ENCODE results near the gene NPTN. TPM values are rescaled to one million over a fixed set of nuclear protein-coding genes. Genes with fewer than 3 reads are reported as not detected.

Gene NPTN
- 99.4 TPM for polyA plus RNA-seq (2013, experiment 1 of 2)
- 94.5 TPM for polyA plus RNA-seq (2013, experiment 2 of 2)

DNA sequence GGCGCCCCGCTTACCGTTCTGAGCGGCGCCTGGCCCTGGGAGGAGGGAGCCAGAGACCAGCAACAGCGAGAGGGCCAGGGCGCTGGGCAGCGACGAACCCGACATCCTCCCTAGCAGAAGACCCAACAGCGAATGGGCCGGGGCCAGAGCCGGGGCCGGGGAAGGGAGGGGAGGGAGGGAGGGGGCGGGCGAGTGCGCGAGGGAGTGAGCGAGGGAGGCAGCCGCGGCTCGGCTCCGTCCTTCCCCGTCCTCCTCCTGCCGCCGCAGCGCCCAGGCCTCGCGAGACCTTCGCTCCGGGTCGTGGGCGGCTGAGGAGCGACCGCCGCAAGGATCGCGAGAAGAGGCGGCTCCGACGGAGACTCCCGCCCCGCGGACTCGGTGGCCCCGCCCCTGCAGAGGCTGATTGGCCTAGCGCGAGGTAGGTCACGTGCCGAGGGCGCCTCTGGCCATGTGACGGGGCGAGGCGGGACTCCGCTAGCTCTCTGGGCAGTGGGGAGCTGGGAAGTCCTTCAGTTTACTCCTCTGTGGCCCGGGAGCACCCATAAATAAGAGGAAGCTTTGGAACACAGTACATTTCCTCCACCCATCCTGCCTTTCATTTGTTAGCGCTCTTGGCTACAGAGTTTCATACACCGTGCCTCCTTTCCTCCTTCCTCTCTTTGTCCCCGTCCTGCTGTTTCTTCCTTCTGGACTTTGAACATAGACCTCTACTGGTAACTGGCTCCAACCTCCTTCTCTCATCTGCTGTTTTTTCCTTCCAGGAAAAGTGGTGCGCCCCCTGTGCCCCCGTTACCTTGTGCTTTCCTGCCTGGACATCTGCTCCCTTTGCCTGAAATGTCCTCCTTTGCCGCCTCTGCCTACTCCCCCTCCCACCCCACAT, at the start of gene NPTN:
NPTN (minus strand) TSS at position 279 of the 880 bp plus-strand sequence; CDS start at position 105, 174 bp downstream.
- WGBS = 3% methylated on average over 62 of the region's 62 CpGs
- Histone ChIP-seq H3K27me3 (ENCODE audit: insufficient read depth, low read length) (no peaks in the 10 kb centered on the region), H3K4me1 (ENCODE audit: insufficient read depth, low read length) (peaks cover 51% of the 10 kb centered on the region), H3K4me3 (ENCODE audit: low read length) (peak within 1 kb of the TSS; percentile 93), H3K9ac (ENCODE audit: low read depth, low read length) (peak within 1 kb of the TSS; percentile 80), H3K27ac (ENCODE audit: low read depth, low read length) (peak within 1 kb of the TSS; percentile 72), H3K36me3 (ENCODE audit: insufficient read depth, low read length) (no peaks in the 10 kb centered on the region), H3K9me3 (ENCODE audit: insufficient read depth, low read depth, low read length) (no peaks in the 10 kb centered on the region)

DNA sequence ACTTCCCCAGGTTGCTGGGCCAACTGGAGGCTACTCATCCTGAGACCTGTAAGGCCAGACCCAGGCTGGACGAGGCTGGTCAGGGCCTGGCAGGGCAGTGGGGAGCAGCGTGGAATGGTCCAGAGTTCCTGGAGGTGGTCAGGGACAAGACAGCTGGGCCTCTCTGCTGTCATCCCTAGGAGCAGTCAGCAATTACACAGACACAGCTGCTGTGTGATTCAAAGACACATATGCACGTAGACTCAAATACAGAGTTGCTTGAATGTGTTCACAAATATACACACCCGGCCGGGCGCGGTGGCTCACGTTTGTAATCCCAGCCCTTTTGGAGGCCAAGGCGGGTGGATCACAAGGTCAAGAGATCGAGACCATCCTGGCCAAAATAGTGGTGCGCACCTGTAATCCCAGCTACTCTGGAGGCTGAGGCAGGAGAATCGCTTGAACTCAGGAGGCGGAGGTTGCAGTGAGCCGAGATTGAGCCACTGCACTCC, 49.5 kb upstream of the NPTN start:
- peaks cover 20% of the 10 kb centered on the region; the same call in 1 of the 2 replicates for H3K4me1 ChIP-seq (ENCODE audit: insufficient read depth, low read length)
- no peak overlapping the region for H3K4me3 ChIP-seq (ENCODE audit: low read length)
- H3K36me3 ChIP-seq (ENCODE audit: insufficient read depth, low read length) = no peaks in the 10 kb centered on the region
- WGBS = 95% methylated on average over 14 of the region's 14 CpGs
- no peaks in the 10 kb centered on the region for H3K9me3 ChIP-seq (ENCODE audit: insufficient read depth, low read depth, low read length)
- no peak overlapping the region for H3K9ac ChIP-seq (ENCODE audit: low read depth, low read length)
- no peak overlapping the region for H3K27ac ChIP-seq (ENCODE audit: low read depth, low read length)
- H3K27me3 ChIP-seq (ENCODE audit: insufficient read depth, low read length) = no peaks in the 10 kb centered on the region

DNA sequence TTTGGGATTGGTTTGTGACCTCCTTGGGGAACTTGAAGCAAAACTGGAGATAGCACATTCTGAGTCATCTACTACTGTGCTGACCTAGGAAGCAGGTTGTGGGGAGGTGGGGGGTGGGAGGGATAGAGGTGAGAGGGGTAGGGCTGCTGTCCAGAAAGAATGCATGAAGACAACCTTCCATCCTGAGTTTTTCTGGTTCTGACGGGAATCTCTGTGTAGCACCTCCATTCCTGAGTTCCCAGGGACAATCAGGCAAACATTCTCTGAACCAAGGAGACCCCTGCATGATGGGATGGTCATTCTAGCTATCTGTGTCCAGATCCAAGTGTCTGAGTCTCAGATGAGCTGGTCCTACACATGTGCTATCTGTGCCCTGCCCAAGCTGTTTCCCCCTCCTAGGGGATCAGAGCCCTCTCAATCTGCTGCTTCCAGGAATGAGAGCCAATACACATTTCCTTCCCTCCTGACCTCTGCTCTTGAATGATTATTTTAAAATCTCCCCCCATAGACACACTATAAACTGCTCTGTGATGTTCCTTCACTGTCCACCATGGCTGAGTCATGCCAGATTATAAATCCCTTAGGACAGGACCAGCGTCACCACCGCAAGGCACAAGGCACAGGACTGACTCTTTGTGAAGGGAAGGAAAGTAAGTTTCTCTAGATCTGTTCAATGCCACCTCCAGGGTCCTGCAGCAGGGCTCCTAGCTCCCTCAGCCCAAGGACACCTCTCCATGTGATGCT, 48.8 kb upstream of the NPTN start:
- 91% methylated on average over 3 of the region's 3 CpGs for WGBS
- H3K27me3 ChIP-seq (ENCODE audit: insufficient read depth, low read length) = no peaks in the 10 kb centered on the region

DNA sequence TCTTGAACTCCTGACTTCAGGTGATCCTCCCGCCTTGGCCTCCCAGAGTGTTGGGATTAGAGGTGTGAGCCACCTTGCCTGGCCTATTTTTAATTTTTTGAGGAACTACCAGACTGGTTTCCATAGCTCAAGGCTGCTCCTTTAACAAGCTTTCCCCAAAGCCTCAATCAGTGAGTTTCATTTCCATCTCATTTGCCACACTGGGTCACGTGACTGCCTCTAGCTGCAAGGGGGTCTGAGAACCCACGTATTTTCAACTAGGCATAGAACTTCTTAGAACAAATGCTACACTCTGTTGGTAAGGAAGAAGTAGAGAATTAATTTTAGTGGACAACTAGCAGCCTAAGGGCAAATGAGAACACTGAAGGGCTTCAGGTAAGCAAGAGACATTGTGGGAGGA, 47.9 kb upstream of the NPTN start:
- Histone ChIP-seq H3K4me1 (ENCODE audit: insufficient read depth, low read length) (peaks cover 8% of the 10 kb centered on the region; the same call in 1 of the 2 replicates), H3K9ac (ENCODE audit: low read depth, low read length) (no peak overlapping the region)
- WGBS = 82% methylated on average over 3 of the region's 3 CpGs

More for the DNA sequence above, 48.8 kb upstream of the NPTN start:
- no peak overlapping the region for H3K9ac ChIP-seq (ENCODE audit: low read depth, low read length)
- H3K9me3 ChIP-seq (ENCODE audit: insufficient read depth, low read depth, low read length) = no peaks in the 10 kb centered on the region
- peaks cover 17% of the 10 kb centered on the region; the same call in 1 of the 2 replicates for H3K4me1 ChIP-seq (ENCODE audit: insufficient read depth, low read length)
- no peaks in the 10 kb centered on the region for H3K36me3 ChIP-seq (ENCODE audit: insufficient read depth, low read length)
- H3K27ac ChIP-seq (ENCODE audit: low read depth, low read length) = no peak overlapping the region
- H3K4me3 ChIP-seq (ENCODE audit: low read length) = no peak overlapping the region

DNA sequence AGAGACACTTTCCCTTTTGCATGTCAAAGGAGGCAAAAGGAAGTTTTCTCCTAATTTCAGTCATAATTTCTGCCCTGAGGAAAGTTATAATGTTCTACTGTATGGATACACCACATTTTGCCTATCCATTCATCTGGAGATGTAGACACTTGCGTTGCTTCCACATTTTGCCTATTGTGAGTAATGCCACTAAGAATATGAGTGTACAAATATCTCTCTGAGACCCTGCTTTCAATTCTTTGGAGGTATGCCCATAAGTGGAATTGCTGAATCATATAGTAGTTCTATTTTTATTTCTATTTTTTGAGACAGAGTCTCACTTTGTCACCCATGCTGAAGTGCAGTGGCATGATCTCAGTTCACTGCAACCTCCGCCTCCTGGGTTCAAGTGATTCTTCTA, 47.4 kb upstream of the NPTN start:
- H3K4me3 ChIP-seq (ENCODE audit: low read length) = no peak overlapping the region
- H3K36me3 ChIP-seq (ENCODE audit: insufficient read depth, low read length) = no peaks in the 10 kb centered on the region
- H3K27me3 ChIP-seq (ENCODE audit: insufficient read depth, low read length) = no peaks in the 10 kb centered on the region
- no peak overlapping the region for H3K27ac ChIP-seq (ENCODE audit: low read depth, low read length)
- no peak overlapping the region for H3K9ac ChIP-seq (ENCODE audit: low read depth, low read length)
- peaks cover 3% of the 10 kb centered on the region; the same call in 1 of the 2 replicates for H3K4me1 ChIP-seq (ENCODE audit: insufficient read depth, low read length)
- 100% methylated on average over 2 of the region's 2 CpGs for WGBS
- H3K9me3 ChIP-seq (ENCODE audit: insufficient read depth, low read depth, low read length) = no peaks in the 10 kb centered on the region

More for the DNA sequence above, 47.9 kb upstream of the NPTN start:
- no peak overlapping the region for H3K4me3 ChIP-seq (ENCODE audit: low read length)
- H3K9me3 ChIP-seq (ENCODE audit: insufficient read depth, low read depth, low read length) = no peaks in the 10 kb centered on the region
- H3K27me3 ChIP-seq (ENCODE audit: insufficient read depth, low read length) = no peaks in the 10 kb centered on the region
- H3K36me3 ChIP-seq (ENCODE audit: insufficient read depth, low read length) = no peaks in the 10 kb centered on the region
- H3K27ac ChIP-seq (ENCODE audit: low read depth, low read length) = no peak overlapping the region

DNA sequence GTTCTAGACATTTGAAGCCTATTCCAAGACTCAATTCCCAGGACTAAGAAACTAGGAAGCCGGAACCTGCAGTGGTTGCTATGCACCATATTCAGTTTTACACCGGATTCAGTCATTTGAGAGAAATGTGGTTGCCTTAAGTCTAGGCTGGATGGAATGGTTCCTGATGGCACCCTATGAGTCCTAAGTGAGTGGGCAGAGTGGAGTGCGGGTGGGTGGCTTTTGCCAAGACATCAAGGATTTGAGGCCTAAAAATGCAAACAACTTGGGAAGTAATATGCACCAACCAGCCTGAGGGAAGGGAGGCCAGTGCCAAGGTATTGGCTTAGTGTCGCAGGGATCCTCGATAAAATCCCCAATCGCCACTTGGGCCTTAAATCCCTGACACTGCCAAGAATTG, 46.8 kb upstream of the NPTN start:
- Histone ChIP-seq H3K36me3 (ENCODE audit: insufficient read depth, low read length) (no peaks in the 10 kb centered on the region), H3K27ac (ENCODE audit: low read depth, low read length) (no peak overlapping the region), H3K9ac (ENCODE audit: low read depth, low read length) (no peak overlapping the region), H3K9me3 (ENCODE audit: insufficient read depth, low read depth, low read length) (no peaks in the 10 kb centered on the region), H3K4me3 (ENCODE audit: low read length) (no peak overlapping the region), H3K27me3 (ENCODE audit: insufficient read depth, low read length) (no peaks in the 10 kb centered on the region), H3K4me1 (ENCODE audit: insufficient read depth, low read length) (no peaks in the 10 kb centered on the region)
- 97% methylated on average over 6 of the region's 6 CpGs for WGBS

DNA sequence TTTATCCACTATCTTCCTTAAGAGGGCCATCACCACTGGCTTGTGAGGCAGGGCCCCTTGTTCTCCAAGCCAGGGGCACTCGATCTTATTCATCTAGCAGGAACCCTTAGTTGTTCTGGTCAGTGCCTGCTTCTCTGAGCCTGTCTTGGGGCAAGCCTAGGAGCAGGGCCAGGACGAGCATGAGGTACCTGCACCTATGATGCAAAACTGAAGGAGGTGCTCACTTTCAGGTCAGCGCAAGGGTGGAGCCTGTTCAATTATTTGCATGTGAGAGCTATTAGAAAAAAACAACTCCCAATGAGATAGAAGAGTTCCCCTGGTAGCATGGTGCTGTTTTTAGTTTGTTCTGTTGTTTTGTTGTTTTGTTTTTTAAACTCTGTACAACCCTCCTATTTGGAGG, 46.0 kb upstream of the NPTN start:
- Histone ChIP-seq H3K9me3 (ENCODE audit: insufficient read depth, low read depth, low read length) (no peaks in the 10 kb centered on the region), H3K9ac (ENCODE audit: low read depth, low read length) (no peak overlapping the region), H3K27ac (ENCODE audit: low read depth, low read length) (no peak overlapping the region), H3K36me3 (ENCODE audit: insufficient read depth, low read length) (no peaks in the 10 kb centered on the region), H3K4me1 (ENCODE audit: insufficient read depth, low read length) (no peaks in the 10 kb centered on the region), H3K4me3 (ENCODE audit: low read length) (no peak overlapping the region), H3K27me3 (ENCODE audit: insufficient read depth, low read length) (no peaks in the 10 kb centered on the region)
- 88% methylated on average over 3 of the region's 3 CpGs for whole genome bisulfite sequencing

DNA sequence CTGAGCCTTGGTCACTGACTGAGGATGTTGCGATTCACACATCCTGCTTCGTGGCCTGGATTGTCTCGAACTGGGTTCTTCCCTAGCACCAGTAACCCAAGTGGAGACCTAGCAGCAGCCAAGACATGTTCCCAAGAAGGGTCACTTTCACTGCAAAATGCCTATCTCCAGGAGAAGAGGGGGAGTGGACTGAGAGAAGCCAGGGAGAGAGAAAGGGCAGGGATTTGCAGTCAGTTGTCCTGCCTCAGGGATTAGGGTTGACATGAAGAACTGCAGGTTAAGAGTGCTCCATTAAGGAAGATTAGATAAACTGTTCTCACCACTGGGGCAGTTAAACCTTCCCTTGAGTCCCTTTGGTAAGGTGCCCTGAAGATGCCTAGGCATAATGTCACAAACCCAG, 45.3 kb upstream of the NPTN start:
- Histone ChIP-seq H3K9ac (ENCODE audit: low read depth, low read length) (no peak overlapping the region), H3K36me3 (ENCODE audit: insufficient read depth, low read length) (no peaks in the 10 kb centered on the region), H3K9me3 (ENCODE audit: insufficient read depth, low read depth, low read length) (no peaks in the 10 kb centered on the region), H3K27me3 (ENCODE audit: insufficient read depth, low read length) (no peaks in the 10 kb centered on the region), H3K27ac (ENCODE audit: low read depth, low read length) (no peak overlapping the region), H3K4me3 (ENCODE audit: low read length) (no peak overlapping the region), H3K4me1 (ENCODE audit: insufficient read depth, low read length) (no peaks in the 10 kb centered on the region)
- 97% methylated on average over 3 of the region's 3 CpGs for WGBS

DNA sequence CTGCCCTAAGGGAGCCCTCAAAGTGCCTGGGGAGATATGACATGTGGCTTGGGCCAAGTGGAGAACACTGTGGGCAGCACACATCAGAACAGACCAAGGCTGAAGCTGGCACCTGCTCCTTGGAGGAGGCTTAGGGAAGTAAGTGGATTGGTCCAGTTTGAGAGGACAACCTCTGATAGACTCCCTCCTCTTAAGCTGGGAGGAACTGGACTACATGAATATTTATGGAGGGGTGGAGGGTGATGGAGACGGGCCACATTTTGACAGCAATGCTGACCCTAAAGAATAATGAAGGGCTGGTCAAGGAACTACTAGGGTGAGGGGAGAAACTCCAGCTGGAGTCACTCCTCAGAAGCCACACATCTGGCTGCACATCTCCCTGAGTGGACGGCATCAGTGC, 44.5 kb upstream of the NPTN start:
- H3K27me3 ChIP-seq (ENCODE audit: insufficient read depth, low read length) = no peaks in the 10 kb centered on the region
- H3K4me1 ChIP-seq (ENCODE audit: insufficient read depth, low read length) = no peaks in the 10 kb centered on the region
- H3K9ac ChIP-seq (ENCODE audit: low read depth, low read length) = no peak overlapping the region
- no peaks in the 10 kb centered on the region for H3K36me3 ChIP-seq (ENCODE audit: insufficient read depth, low read length)
- H3K27ac ChIP-seq (ENCODE audit: low read depth, low read length) = no peak overlapping the region
- no peak overlapping the region for H3K4me3 ChIP-seq (ENCODE audit: low read length)
- WGBS = 92% methylated on average over 2 of the region's 2 CpGs
- no peaks in the 10 kb centered on the region for H3K9me3 ChIP-seq (ENCODE audit: insufficient read depth, low read depth, low read length)

DNA sequence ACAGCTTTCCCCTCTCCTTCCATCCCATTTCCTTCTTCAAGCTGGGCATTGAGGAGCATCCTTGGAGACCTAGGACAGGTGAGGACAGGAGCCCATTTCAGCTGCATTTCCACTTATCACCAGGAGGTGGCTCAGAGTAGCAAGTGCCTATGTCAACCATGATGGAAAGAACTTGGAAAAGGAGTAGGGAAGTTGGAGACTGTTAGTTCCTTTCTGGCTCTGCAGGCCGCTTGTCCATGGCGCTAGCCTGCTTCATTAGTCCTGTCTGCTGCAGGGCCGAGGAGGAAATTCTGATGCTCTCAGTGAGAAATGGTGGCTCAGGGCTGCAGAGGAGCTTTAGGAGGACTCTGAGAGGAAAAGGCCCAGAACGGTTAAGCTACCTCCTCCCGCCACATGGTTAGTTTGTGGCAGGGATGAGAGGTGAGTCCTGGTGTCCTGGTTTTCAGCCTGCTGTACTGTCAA, 44.0 kb upstream of the NPTN start:
- no peak overlapping the region for H3K4me3 ChIP-seq (ENCODE audit: low read length)
- no peak overlapping the region for H3K27ac ChIP-seq (ENCODE audit: low read depth, low read length)
- H3K36me3 ChIP-seq (ENCODE audit: insufficient read depth, low read length) = no peaks in the 10 kb centered on the region
- 73% methylated on average over 5 of the region's 5 CpGs for WGBS
- no peak overlapping the region for H3K9ac ChIP-seq (ENCODE audit: low read depth, low read length)
- H3K27me3 ChIP-seq (ENCODE audit: insufficient read depth, low read length) = no peaks in the 10 kb centered on the region
- H3K9me3 ChIP-seq (ENCODE audit: insufficient read depth, low read depth, low read length) = no peaks in the 10 kb centered on the region
- H3K4me1 ChIP-seq (ENCODE audit: insufficient read depth, low read length) = no peaks in the 10 kb centered on the region

DNA sequence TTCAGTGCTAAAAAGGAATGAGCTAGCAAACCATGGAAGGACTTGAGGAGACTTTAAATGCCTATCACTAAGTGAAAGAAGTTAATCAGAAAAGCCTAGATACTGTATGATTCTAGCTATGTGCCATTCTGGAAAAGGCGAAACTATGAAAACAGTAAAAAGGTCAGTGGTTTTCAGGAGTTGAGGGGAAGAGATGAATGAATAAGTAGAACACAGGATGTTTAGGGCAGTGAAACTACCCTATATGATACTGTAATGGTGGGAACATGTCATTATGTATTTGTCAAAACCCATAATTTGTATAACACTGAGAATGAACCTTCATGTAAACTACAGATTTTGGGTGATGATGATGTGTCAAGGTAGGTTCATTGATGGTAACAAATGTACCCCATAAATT, 41.4 kb upstream of the NPTN start:
- Histone ChIP-seq H3K36me3 (ENCODE audit: insufficient read depth, low read length) (no peaks in the 10 kb centered on the region), H3K4me1 (ENCODE audit: insufficient read depth, low read length) (no peaks in the 10 kb centered on the region), H3K9me3 (ENCODE audit: insufficient read depth, low read depth, low read length) (no peaks in the 10 kb centered on the region), H3K27me3 (ENCODE audit: insufficient read depth, low read length) (no peaks in the 10 kb centered on the region), H3K27ac (ENCODE audit: low read depth, low read length) (no peak overlapping the region), H3K4me3 (ENCODE audit: low read length) (no peak overlapping the region), H3K9ac (ENCODE audit: low read depth, low read length) (no peak overlapping the region)
- 98% methylated on average over 1 of the region's 1 CpG for WGBS

Data from HUES64 (cell line).